HEK293 (cell line): ENCODE data around the gene SLC2A6.

Experiments used
- CTCF ChIA-PET: fragments of 350-600 bp; formaldehyde crosslinking; extraction: SDS; loops from one replicate; lab custom pipeline; 2021; ENCODE audit warnings: antibody characterized with exemption; lab: Yijun Ruan, JAX
- POLR2A ChIA-PET: fragments of 300-600 bp; formaldehyde crosslinking; extraction: SDS; loops from one replicate; lab custom pipeline; 2020; ENCODE audit warnings: antibody characterized with exemption, inconsistent platforms; lab: Yijun Ruan, JAX
- H3K27ac ChIP-seq: fragments of 200-500 bp; sonication (Bioruptor generic); 2 replicates; pipeline ENCODE4 v1.5.1; 2014; ENCODE audit warnings: low read depth, low read length, control low read depth, inconsistent platforms; ENCODE audit errors: extremely low read depth
- H3K36me3 ChIP-seq, 2 experiments: fragments of 200-500 bp in 1 of 2; sonication (Bioruptor generic) in 1 of 2; 1 replicate in 1 of 2; 2 replicates in 1 of 2; pipeline ENCODE4 v1.5.1; 2014 to 2017; ENCODE audit warnings: inconsistent platforms in 2 of 2, low read length in 2 of 2; ENCODE audit not compliant: control insufficient read depth in 2 of 2, insufficient read depth in 1 of 2
- H3K4me1 ChIP-seq: fragments of 200-500 bp; sonication (Bioruptor generic); 2 replicates; pipeline ENCODE4 v1.5.1; 2014; ENCODE audit warnings: mild to moderate bottlenecking, low read length, inconsistent platforms; ENCODE audit not compliant: control insufficient read depth, insufficient read depth
- H3K4me3 ChIP-seq: 2 replicates; pipeline ENCODE4 v1.5.1; 2011; ENCODE audit warnings: low read depth, mild to moderate bottlenecking, control low read depth, low read length, moderate library complexity
- H3K9me3 ChIP-seq: fragments of 200-500 bp; sonication (Bioruptor generic); 2 replicates; pipeline ENCODE4 v1.5.1; 2014; ENCODE audit warnings: low read depth, low read length, inconsistent platforms; ENCODE audit not compliant: control insufficient read depth, insufficient read depth
- GLIS1 ChIP-seq: fragments of 450-650 bp; formaldehyde crosslinking; IDR thresholded peaks from 2 replicates; pipeline ENCODE4 v1.5.1; 2016; ENCODE audit warnings: missing biosample characterization, missing genetic modification characterization
- GLIS2 ChIP-seq: fragments of 450-650 bp; formaldehyde crosslinking; IDR thresholded peaks from 2 replicates; pipeline ENCODE4 v1.5.1; 2016; ENCODE audit warnings: missing biosample characterization, missing genetic modification characterization
- KLF1 ChIP-seq: fragments of 450-650 bp; formaldehyde crosslinking; IDR thresholded peaks from 2 replicates; pipeline ENCODE4 v1.5.1; 2016; ENCODE audit warnings: missing biosample characterization, missing genetic modification characterization
- SALL2 ChIP-seq: fragments of 450-650 bp; formaldehyde crosslinking; IDR thresholded peaks from 2 replicates; pipeline ENCODE4 v1.5.0; 2017; ENCODE audit warnings: missing biosample characterization, mild to moderate bottlenecking, missing genetic modification characterization, borderline replicate concordance
- YY1 ChIP-seq: fragments of 450-650 bp; formaldehyde crosslinking; IDR thresholded peaks from 2 replicates; pipeline ENCODE4 v1.5.1; 2018; ENCODE audit warnings: missing biosample characterization, missing genetic modification characterization
- ZBTB1 ChIP-seq: fragments of 450-650 bp; formaldehyde crosslinking; IDR thresholded peaks from 2 replicates; pipeline ENCODE4 v1.5.1; 2016; ENCODE audit warnings: missing biosample characterization, missing genetic modification characterization
- ZBTB21 ChIP-seq: fragments of 450-650 bp; formaldehyde crosslinking; IDR thresholded peaks from 2 replicates; pipeline ENCODE4 v1.5.1; 2017; ENCODE audit warnings: missing biosample characterization, missing genetic modification characterization
- ZNF211 ChIP-seq: fragments of 450-650 bp; formaldehyde crosslinking; IDR thresholded peaks from 2 replicates; pipeline ENCODE4 v1.5.1; 2016; ENCODE audit warnings: low read depth, missing biosample characterization, missing genetic modification characterization
- ZNF221 ChIP-seq: fragments of 450-650 bp; formaldehyde crosslinking; IDR thresholded peaks from 2 replicates; pipeline ENCODE4 v1.5.1; 2017; ENCODE audit warnings: missing biosample characterization, missing genetic modification characterization, borderline replicate concordance
- ZNF394 ChIP-seq: fragments of 450-650 bp; formaldehyde crosslinking; IDR thresholded peaks from 2 replicates; pipeline ENCODE4 v1.5.1; 2016; ENCODE audit warnings: missing biosample characterization, missing genetic modification characterization, mild to moderate bottlenecking, moderate library complexity, borderline replicate concordance
- ZNF510 ChIP-seq: fragments of 450-650 bp; formaldehyde crosslinking; IDR thresholded peaks from 2 replicates; pipeline ENCODE4 v1.5.1; 2018; ENCODE audit warnings: mild to moderate bottlenecking, missing genetic modification characterization, missing biosample characterization; ENCODE audit not compliant: insufficient replicate concordance
- ZNF548 ChIP-seq: fragments of 450-650 bp; formaldehyde crosslinking; IDR thresholded peaks from 2 replicates; pipeline ENCODE4 v1.5.1; 2016; ENCODE audit warnings: missing biosample characterization, missing genetic modification characterization
- ZNF555 ChIP-seq: fragments of 450-650 bp; formaldehyde crosslinking; conservative IDR thresholded peaks from 2 replicates; pipeline ENCODE4 v1.5.1; 2017; ENCODE audit warnings: missing biosample characterization, mild to moderate bottlenecking, missing genetic modification characterization, inconsistent platforms
- ZNF558 ChIP-seq: fragments of 450-650 bp; formaldehyde crosslinking; IDR thresholded peaks from 2 replicates; pipeline ENCODE4 v1.5.1; 2016; ENCODE audit warnings: missing biosample characterization, missing genetic modification characterization
- ZNF571 ChIP-seq: fragments of 450-650 bp; formaldehyde crosslinking; IDR thresholded peaks from 2 replicates; pipeline ENCODE4 v1.5.0; 2017; ENCODE audit warnings: missing biosample characterization, missing genetic modification characterization
- ZNF776 ChIP-seq: fragments of 450-650 bp; formaldehyde crosslinking; IDR thresholded peaks from 2 replicates; pipeline ENCODE4 v1.5.0; 2017; ENCODE audit warnings: missing biosample characterization, missing genetic modification characterization, borderline replicate concordance
- TF ChIP-seq, protein P1 (sequence below): fragments of 450-650 bp; formaldehyde crosslinking; IDR thresholded peaks from 2 replicates; pipeline ENCODE4 v1.5.1; 2016; ENCODE audit warnings: missing biosample characterization, missing genetic modification characterization
- TF ChIP-seq, protein P2 (sequence below): fragments of 450-650 bp; formaldehyde crosslinking; IDR thresholded peaks from 2 replicates; pipeline ENCODE4 v1.5.1; 2016; ENCODE audit warnings: missing biosample characterization, missing genetic modification characterization
- TF ChIP-seq, protein P3 (sequence below): fragments of 450-650 bp; IDR thresholded peaks from 2 replicates; pipeline ENCODE4 v1.5.1; 2018; ENCODE audit warnings: missing biosample characterization, missing genetic modification characterization
- TF ChIP-seq, protein P4 (sequence below): fragments of 450-650 bp; formaldehyde crosslinking; IDR thresholded peaks from 2 replicates; pipeline ENCODE4 v1.5.1; 2016; ENCODE audit warnings: missing biosample characterization, missing genetic modification characterization, low read depth

The SLC2A6 gene

DNA sequence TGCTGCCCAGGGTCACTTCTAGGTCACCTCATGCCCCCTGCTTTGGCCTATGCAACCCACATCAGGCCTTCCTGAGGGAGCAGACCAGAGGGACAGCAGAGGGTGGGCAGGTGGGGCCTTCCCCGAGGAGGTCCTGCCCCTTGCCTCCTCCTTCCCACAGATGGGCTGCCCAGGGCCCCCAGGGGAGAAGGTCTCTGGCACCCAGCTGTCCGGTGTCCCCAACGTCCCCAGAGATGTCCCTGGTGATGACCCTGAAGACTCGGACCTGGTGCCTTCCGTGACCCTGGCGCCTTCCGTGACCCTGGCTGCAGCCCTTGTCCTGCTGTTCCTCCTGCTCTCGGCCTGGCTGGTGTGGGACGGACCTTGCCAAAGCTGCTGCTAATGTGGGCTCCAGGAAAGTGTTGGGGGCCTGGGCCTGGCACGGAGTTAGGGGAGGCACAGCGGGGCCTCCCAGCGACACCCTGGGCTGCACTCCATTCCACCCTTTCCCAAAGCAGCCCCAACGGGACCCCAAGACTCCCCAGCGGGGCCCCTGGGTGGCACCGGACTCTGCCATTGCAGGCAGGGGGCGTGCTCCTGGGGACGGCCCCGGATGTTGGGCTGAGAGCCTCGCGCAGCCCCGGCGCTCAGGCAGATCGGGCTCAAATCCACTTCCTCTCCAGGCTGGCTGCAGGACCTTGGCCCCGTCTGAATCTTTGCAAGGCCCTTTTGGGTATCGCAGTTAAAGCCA is 6.8 kb upstream of the SLC2A6 start:
- H3K27ac ChIP-seq: no peak overlapping the region
- ChIA-PET CTCF (interaction anchor here (0.7 to 4.5 kb wide), 35 partner anchors 9 to 510 kb away, joined by 3 to 69 read pairs (median 4); partner anchors contain the start of gene CACFD1), POLR2A (interaction anchor here (1.4 kb wide), 2 partner anchors 110 to 126 kb away, joined by 3 read pairs; no protein-coding TSS in a partner anchor)
- no peak overlapping the region for H3K4me3 ChIP-seq
- no peaks in the 10 kb centered on the region for H3K9me3 ChIP-seq
- H3K4me1 ChIP-seq: no peaks in the 10 kb centered on the region
- TF ChIP-seq ZNF394 (tag by site-specific recombination) (no peak), ZNF555 (tag by site-specific recombination) (no peak), GLIS2 (tag by site-specific recombination) (no peak), ZNF211 (tag by site-specific recombination) (no peak), SALL2 (tag by site-specific recombination) (no peak), ZNF221 (tag by site-specific recombination) (no peak), ZBTB1 (tag by site-specific recombination) (no peak)
- TF ChIP-seq, protein P1, sequence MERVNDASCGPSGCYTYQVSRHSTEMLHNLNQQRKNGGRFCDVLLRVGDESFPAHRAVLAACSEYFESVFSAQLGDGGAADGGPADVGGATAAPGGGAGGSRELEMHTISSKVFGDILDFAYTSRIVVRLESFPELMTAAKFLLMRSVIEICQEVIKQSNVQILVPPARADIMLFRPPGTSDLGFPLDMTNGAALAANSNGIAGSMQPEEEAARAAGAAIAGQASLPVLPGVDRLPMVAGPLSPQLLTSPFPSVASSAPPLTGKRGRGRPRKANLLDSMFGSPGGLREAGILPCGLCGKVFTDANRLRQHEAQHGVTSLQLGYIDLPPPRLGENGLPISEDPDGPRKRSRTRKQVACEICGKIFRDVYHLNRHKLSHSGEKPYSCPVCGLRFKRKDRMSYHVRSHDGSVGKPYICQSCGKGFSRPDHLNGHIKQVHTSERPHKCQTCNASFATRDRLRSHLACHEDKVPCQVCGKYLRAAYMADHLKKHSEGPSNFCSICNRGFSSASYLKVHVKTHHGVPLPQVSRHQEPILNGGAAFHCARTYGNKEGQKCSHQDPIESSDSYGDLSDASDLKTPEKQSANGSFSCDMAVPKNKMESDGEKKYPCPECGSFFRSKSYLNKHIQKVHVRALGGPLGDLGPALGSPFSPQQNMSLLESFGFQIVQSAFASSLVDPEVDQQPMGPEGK: 0 out of 2 replicates have a peak, but pooled peaks have one; percentile 4
- TF ChIP-seq, protein P2, sequence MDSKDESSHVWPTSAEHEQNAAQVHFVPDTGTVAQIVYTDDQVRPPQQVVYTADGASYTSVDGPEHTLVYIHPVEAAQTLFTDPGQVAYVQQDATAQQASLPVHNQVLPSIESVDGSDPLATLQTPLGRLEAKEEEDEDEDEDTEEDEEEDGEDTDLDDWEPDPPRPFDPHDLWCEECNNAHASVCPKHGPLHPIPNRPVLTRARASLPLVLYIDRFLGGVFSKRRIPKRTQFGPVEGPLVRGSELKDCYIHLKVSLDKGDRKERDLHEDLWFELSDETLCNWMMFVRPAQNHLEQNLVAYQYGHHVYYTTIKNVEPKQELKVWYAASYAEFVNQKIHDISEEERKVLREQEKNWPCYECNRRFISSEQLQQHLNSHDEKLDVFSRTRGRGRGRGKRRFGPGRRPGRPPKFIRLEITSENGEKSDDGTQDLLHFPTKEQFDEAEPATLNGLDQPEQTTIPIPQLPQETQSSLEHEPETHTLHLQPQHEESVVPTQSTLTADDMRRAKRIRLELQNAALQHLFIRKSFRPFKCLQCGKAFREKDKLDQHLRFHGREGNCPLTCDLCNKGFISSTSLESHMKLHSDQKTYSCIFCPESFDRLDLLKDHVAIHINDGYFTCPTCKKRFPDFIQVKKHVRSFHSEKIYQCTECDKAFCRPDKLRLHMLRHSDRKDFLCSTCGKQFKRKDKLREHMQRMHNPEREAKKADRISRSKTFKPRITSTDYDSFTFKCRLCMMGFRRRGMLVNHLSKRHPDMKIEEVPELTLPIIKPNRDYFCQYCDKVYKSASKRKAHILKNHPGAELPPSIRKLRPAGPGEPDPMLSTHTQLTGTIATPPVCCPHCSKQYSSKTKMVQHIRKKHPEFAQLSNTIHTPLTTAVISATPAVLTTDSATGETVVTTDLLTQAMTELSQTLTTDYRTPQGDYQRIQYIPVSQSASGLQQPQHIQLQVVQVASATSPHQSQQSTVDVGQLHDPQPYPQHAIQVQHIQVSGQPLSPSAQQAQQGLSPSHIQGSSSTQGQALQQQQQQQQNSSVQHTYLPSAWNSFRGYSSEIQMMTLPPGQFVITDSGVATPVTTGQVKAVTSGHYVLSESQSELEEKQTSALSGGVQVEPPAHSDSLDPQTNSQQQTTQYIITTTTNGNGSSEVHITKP (tag by site-specific recombination): 0 out of 2 replicates have a peak, but pooled peaks have one; percentile 23
- TF ChIP-seq, protein P3, sequence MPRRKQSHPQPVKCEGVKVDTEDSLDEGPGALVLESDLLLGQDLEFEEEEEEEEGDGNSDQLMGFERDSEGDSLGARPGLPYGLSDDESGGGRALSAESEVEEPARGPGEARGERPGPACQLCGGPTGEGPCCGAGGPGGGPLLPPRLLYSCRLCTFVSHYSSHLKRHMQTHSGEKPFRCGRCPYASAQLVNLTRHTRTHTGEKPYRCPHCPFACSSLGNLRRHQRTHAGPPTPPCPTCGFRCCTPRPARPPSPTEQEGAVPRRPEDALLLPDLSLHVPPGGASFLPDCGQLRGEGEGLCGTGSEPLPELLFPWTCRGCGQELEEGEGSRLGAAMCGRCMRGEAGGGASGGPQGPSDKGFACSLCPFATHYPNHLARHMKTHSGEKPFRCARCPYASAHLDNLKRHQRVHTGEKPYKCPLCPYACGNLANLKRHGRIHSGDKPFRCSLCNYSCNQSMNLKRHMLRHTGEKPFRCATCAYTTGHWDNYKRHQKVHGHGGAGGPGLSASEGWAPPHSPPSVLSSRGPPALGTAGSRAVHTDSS: no peak
- no peaks in the 10 kb centered on the region for H3K36me3 ChIP-seq

DNA sequence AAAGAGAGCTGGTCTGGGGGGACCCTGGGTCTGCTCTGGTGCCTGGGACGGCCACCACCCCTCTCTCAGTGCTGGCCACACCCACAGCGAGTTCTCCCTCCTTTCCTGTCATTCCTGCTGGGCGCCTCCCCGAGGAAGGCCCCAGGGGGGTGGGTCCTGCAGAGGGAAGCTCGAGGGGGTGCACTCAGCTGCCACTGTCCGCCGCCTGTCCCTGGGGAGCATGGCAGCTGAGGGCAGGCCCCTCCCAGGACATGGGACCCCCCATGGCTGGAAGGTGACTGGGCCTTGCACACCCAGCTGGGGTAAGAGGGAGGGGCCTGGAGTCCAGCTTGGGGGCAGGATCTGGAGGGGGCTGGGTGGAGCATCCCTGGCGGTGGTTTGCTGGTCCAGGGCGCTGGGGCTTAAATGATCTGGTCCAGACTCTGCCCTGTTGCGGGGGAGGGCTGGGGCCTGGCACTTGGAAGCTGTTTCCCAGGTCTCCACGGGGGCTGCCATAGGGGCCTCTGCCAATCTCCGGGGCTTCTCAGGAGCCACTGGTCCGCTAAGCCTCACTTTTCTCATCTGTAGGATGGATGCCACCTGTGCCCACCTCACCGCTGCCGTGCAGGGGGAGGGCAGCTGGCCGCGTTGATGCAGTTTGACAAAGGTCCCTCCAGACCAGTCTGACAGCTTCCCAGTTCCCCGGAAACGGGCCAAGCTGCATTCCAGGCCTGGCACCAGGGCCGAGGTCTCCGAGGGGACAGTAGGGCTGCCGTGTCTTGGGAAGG is 6.0 kb upstream of the SLC2A6 start:
- Histone ChIP-seq H3K4me3 (no peak overlapping the region), H3K27ac (no peak overlapping the region), H3K4me1 (no peaks in the 10 kb centered on the region), H3K36me3 (no peaks in the 10 kb centered on the region), H3K9me3 (no peaks in the 10 kb centered on the region)
- ChIA-PET CTCF (interaction anchor here (0.6 to 4.5 kb wide), 19 partner anchors 11 to 509 kb away, joined by 3 to 69 read pairs (median 3); partner anchors contain the start of gene CACFD1), POLR2A (interaction anchor here (0.6 to 1.4 kb wide), 3 partner anchors 110 to 369 kb away, joined by 3 read pairs; no protein-coding TSS in a partner anchor)
- TF ChIP-seq ZNF510 (tag by site-specific recombination) (no peak), ZNF571 (tag by site-specific recombination) (no peak), ZNF776 (tag by site-specific recombination) (no peak), KLF1 (tag by site-specific recombination) (peak; percentile 87), ZNF558 (tag by site-specific recombination) (no peak), YY1 (tag by site-specific recombination) (no peak), ZBTB21 (tag by site-specific recombination) (no peak), ZNF548 (no peak), GLIS1 (tag by site-specific recombination) (peak; percentile 95)
- TF ChIP-seq, protein P1: 0 out of 2 replicates have a peak, but pooled peaks have one; percentile 53
- TF ChIP-seq, protein P4, sequence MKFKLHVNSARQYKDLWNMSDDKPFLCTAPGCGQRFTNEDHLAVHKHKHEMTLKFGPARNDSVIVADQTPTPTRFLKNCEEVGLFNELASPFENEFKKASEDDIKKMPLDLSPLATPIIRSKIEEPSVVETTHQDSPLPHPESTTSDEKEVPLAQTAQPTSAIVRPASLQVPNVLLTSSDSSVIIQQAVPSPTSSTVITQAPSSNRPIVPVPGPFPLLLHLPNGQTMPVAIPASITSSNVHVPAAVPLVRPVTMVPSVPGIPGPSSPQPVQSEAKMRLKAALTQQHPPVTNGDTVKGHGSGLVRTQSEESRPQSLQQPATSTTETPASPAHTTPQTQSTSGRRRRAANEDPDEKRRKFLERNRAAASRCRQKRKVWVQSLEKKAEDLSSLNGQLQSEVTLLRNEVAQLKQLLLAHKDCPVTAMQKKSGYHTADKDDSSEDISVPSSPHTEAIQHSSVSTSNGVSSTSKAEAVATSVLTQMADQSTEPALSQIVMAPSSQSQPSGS (tag by site-specific recombination): no peak
